Measurements from ENCODE around the gene DISC1.

The DISC1 gene

GRCh38 chr1:231694465-231695077 lies 68.0 kb downstream of the DISC1 start:
- no peak for DNase-seq (ENCODE audit: low read depth in 2 of 2, low spot score in 1 of 2)

- no peak for DNase-seq (ENCODE audit: low read depth in 2 of 2, low spot score in 1 of 2)
These were observed 69.1 kb downstream of the DISC1 start for GRCh38 chr1:231695439-231696255.

GRCh38 chr1:231699784-231700183 lies 73.2 kb downstream of the DISC1 start:
- no peak for DNase-seq (ENCODE audit: low read depth in 2 of 2, low spot score in 1 of 2)

- DNase-seq (ENCODE audit: low read depth in 2 of 2, low spot score in 1 of 2) = no peak
These were observed 74.7 kb downstream of the DISC1 start for GRCh38 chr1:231701306-231701705.

- no peak for DNase-seq (ENCODE audit: low read depth in 2 of 2, low spot score in 1 of 2)
These were observed 75.7 kb downstream of the DISC1 start for GRCh38 chr1:231702331-231702730.

GRCh38 chr1:231702804-231703203 lies 76.2 kb downstream of the DISC1 start:
- no peak for DNase-seq (ENCODE audit: low read depth in 2 of 2, low spot score in 1 of 2)

GRCh38 chr1:231705806-231706760 lies 79.5 kb downstream of the DISC1 start:
- DNase-seq (ENCODE audit: low read depth in 2 of 2, low spot score in 1 of 2) = no peak

- no peak for DNase-seq (ENCODE audit: low read depth in 2 of 2, low spot score in 1 of 2)
These were observed 80.3 kb downstream of the DISC1 start for GRCh38 chr1:231706934-231707333.

- DNase-seq (ENCODE audit: low read depth in 2 of 2, low spot score in 1 of 2) = no peak
These were observed 80.8 kb downstream of the DISC1 start for GRCh38 chr1:231707407-231707806.

- DNase-seq (ENCODE audit: low read depth in 2 of 2, low spot score in 1 of 2) = no peak
These were observed 81.8 kb downstream of the DISC1 start for GRCh38 chr1:231708394-231708793.

- no peak for DNase-seq (ENCODE audit: low read depth in 2 of 2, low spot score in 1 of 2)
These were observed 87.8 kb downstream of the DISC1 start for GRCh38 chr1:231714440-231714839.

GRCh38 chr1:231715816-231716722 lies 89.5 kb downstream of the DISC1 start:
- DNase-seq (ENCODE audit: low read depth in 2 of 2, low spot score in 1 of 2) = no peak

GRCh38 chr1:231716879-231717278 lies 90.3 kb downstream of the DISC1 start:
- no peak for DNase-seq (ENCODE audit: low read depth in 2 of 2, low spot score in 1 of 2)

- no peak for DNase-seq (ENCODE audit: low read depth in 2 of 2, low spot score in 1 of 2)
These were observed 93.0 kb downstream of the DISC1 start for GRCh38 chr1:231719485-231720183.

GRCh38 chr1:231720652-231721325 lies 94.2 kb downstream of the DISC1 start:
- no peak for DNase-seq (ENCODE audit: low read depth in 2 of 2, low spot score in 1 of 2)

- DNase-seq (ENCODE audit: low read depth in 2 of 2, low spot score in 1 of 2) = no peak
These were observed 94.8 kb downstream of the DISC1 start for GRCh38 chr1:231721436-231721835.

- DNase-seq (ENCODE audit: low read depth in 2 of 2, low spot score in 1 of 2) = no peak
These were observed 95.8 kb downstream of the DISC1 start for GRCh38 chr1:231722356-231722755.

- DNase-seq (ENCODE audit: low read depth in 2 of 2, low spot score in 1 of 2) = no peak
These were observed 96.6 kb downstream of the DISC1 start for GRCh38 chr1:231723146-231723545.

- no peak for DNase-seq (ENCODE audit: low read depth in 2 of 2, low spot score in 1 of 2)
These were observed 97.5 kb downstream of the DISC1 start for GRCh38 chr1:231724041-231724440.
